Measurements from ENCODE around the gene SPACA6.
"Not testable (repeated sequence)": the region's sequence is repeated elsewhere in the genome, so short reads cannot be mapped to it uniquely, and the experiment has no call there.

DNA sequence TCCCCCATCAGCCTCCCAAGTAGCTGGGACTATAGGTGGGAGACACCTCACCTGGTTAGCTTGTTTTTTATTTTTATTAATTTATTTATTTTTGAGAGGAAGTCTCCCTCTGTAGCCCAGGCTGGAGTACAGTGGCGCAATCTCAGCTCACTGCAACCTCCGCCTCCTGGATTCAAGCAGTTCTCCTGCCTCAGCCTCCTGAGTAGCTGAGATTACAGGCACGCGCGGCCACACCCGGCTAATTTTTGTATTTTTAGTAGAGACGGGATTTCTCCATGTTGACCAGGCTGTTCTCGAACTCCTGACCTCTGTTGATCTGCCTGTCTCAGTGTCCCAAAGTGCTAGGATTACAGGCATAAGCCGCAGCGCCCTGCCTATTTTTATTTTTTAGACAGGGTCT, 45.4 kb downstream of the SPACA6 start:
- not testable (repeated sequence) for TF ChIP-seq EP300, POLR2AphosphoS5 (IDR thresholded peaks at IDR 0.05)

All from stomach (tissue), 4 donors.